Measurements from ENCODE around the gene AATK.

The AATK gene

DNA sequence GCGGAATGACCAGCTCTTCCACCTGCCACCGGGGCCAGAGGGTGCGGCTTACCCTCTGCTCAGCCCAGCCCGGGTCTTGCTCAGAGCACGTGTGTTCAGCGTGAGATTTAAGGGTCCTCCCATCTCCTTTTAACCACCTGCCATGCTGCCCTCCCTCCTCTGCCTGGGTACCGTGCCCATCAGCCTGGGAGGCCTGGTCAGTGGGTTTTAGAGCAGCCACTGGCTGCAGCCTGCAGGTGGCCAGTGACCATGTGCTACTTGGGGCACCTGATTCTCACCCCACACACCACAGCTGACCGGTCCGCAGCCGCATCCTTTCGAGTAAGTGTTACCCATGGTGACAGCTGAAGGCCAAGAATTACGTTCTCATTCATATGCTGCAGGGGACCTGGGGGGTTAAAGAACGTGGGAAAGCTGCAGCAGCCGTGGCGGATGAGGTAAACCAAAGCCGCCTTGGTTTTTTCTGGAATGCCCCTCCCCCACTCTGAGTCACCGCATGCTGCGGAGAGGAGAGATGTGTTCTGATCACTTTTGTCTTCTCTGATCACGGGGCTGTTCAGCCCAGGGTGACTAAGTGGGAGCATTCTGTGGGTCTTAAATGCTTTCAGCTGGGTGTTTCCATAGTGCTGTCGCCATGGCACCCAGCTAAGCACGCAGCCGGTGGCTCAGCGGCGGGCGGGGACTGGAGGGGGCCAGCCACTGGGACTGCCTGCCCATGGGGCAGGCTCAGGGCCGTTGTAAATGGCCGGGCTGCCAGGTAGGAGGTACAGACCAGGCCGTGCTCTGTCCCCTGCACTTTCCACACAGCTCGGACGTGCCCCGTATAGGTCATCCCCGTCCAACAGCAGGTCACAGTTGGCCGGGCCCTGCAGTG lies 71.3 kb downstream of the AATK start:
- Histone ChIP-seq H3K36me3 (ENCODE audit: control insufficient read depth in 2 of 2, insufficient read depth in 2 of 2, low read length in 2 of 2) (no peaks in the 10 kb centered on the region), H3K27me3 (ENCODE audit: control insufficient read depth in 2 of 2, insufficient read depth in 2 of 2, low read length in 2 of 2) (no peaks in the 10 kb centered on the region), H3K9ac (ENCODE audit: low read depth in 1 of 2, low read length in 2 of 2) (peak overlapping the region in 1 of 2 donors; percentile 38), H3K27ac (ENCODE audit: low read depth in 2 of 2, low read length in 2 of 2) (peak overlapping the region; percentile 58 to 63), H3K4me3 (ENCODE audit: low read length in 2 of 2) (peak overlapping the region in 1 of 2 donors; percentile 7), H3K4me1 (ENCODE audit: control insufficient read depth in 2 of 2, insufficient read depth in 2 of 2, low read length in 2 of 2) (peaks cover 23 to 29% of the 10 kb centered on the region in 2 donors), H3K9me3 (ENCODE audit: control insufficient read depth in 2 of 2, low read length in 2 of 2) (no peaks in the 10 kb centered on the region)

DNA sequence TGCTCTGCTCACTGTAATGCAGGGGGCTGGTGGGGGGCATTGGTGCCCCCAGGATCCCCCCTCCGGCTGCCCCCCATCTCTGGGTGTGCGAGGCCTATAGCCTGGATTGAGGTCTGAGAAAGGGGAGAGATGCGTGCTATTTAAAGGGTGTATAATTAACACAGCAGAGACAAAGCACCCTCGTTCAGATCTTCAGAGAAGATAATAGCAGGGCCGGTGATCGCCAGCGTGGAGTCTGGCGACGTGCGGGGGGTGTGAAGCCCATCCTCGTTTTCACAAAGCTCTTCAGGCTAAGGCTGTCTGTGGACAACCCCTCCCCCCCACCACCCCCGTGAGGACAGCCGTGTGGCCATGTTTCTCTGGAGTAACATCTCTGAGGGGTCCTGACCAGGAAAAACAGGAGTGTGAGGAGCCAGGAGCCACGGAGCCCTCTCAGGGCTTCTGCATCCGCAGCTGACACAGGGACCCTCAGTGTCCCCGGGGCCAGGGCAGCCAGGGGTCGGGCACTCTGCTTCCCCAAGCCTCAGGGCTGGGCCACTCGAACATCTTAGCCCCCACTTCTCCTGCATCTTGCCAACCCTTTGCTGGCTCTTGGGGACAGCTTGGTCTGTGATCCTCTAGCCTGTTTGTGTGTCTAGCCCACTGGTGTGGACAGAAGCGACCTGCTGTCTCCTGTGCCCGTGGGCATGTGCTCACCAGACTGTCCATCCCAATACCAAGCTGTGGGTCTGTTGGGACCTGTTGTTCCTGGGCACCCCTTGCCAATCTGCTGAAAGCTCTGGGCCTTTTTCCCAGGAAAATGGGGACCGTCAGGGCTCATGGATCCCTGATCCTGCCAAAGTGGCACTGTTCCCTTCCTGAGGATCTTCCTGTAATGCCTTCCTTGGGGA lies 72.2 kb downstream of the AATK start:
- Histone ChIP-seq H3K27me3 (ENCODE audit: control insufficient read depth in 2 of 2, insufficient read depth in 2 of 2, low read length in 2 of 2) (no peaks in the 10 kb centered on the region), H3K36me3 (ENCODE audit: control insufficient read depth in 2 of 2, insufficient read depth in 2 of 2, low read length in 2 of 2) (no peaks in the 10 kb centered on the region), H3K9ac (ENCODE audit: low read depth in 1 of 2, low read length in 2 of 2) (no peak overlapping the region), H3K4me3 (ENCODE audit: low read length in 2 of 2) (no peak overlapping the region), H3K4me1 (ENCODE audit: control insufficient read depth in 2 of 2, insufficient read depth in 2 of 2, low read length in 2 of 2) (peaks cover 23 to 29% of the 10 kb centered on the region in 2 donors), H3K9me3 (ENCODE audit: control insufficient read depth in 2 of 2, low read length in 2 of 2) (no peaks in the 10 kb centered on the region), H3K27ac (ENCODE audit: low read depth in 2 of 2, low read length in 2 of 2) (no peak overlapping the region)

DNA sequence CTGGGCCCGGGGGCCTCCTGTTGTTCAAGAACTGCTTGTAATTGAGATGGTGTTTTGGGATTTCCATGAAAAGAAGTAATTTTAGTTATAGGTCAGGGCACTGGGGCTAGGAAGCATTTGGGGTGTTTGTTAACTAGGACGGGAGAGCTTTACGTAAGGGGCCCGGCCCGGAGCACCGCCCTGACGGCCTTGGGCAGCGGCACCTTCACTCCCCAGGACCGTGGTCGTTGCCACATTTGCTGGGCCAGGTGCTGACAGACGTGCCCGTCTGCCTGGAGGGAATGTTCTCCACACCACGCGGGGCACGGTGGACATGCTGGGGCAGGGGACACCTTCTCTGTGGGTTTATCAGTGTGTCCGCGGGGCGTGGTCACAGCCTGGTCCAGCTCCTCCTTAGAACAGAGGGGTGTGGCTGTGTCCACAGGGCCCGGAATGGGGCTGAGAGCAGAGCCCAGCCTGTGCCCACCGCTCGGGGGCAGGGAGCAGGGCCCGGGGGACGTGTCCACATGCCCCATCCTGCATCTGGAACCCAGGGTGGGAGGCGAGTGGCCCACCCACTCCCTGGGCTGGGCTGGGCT lies 73.4 kb downstream of the AATK start:
- Histone ChIP-seq H3K27ac (ENCODE audit: low read depth in 2 of 2, low read length in 2 of 2) (no peak overlapping the region), H3K9me3 (ENCODE audit: control insufficient read depth in 2 of 2, low read length in 2 of 2) (no peaks in the 10 kb centered on the region), H3K4me3 (ENCODE audit: low read length in 2 of 2) (no peak overlapping the region), H3K36me3 (ENCODE audit: control insufficient read depth in 2 of 2, insufficient read depth in 2 of 2, low read length in 2 of 2) (no peaks in the 10 kb centered on the region), H3K27me3 (ENCODE audit: control insufficient read depth in 2 of 2, insufficient read depth in 2 of 2, low read length in 2 of 2) (no peaks in the 10 kb centered on the region), H3K4me1 (ENCODE audit: control insufficient read depth in 2 of 2, insufficient read depth in 2 of 2, low read length in 2 of 2) (peaks cover 21 to 25% of the 10 kb centered on the region in 2 donors), H3K9ac (ENCODE audit: low read depth in 1 of 2, low read length in 2 of 2) (peak overlapping the region in 1 of 2 donors; percentile 17)

DNA sequence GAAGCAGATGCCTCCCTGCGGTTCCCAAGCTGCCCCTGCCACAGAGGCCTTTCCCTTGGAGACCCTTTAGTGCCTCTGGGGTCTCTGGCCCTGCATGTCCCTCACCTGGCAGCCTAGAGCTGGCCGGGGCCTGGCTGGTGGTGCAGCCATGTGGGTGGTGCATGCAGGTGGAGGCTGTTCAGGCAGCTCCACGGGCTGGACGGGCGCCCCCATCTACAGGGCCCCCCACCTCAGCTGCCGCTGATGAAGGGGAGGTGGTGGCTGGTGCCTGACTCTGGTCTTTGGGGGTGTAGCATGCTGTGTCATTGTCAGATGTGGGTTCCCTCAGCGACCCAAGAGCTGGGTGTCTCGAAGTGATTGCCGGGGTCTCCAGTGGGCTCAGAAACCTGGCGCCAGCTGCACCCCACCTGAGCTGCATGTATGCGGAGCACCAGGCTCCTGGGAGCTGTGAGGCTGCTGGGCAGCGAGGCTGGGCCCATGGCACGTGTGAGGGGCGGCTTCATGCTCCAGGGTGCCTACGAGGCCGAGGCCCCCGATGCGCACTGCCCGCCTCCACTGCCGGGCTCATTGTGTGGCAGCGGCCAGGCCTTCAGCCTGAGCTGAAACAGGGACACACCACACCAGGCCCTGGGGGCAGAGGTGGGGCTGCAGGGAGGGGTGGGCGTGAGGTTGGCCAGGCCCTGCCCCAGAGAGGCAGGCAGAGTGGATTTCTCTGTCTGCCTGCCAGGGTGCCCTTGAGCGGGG lies 74.1 kb downstream of the AATK start:
- no peaks in the 10 kb centered on the region for H3K36me3 ChIP-seq (ENCODE audit: control insufficient read depth in 2 of 2, insufficient read depth in 2 of 2, low read length in 2 of 2)
- H3K4me1 ChIP-seq (ENCODE audit: control insufficient read depth in 2 of 2, insufficient read depth in 2 of 2, low read length in 2 of 2): peaks cover 23 to 26% of the 10 kb centered on the region in 2 donors
- H3K27me3 ChIP-seq (ENCODE audit: control insufficient read depth in 2 of 2, insufficient read depth in 2 of 2, low read length in 2 of 2): no peaks in the 10 kb centered on the region
- no peaks in the 10 kb centered on the region for H3K9me3 ChIP-seq (ENCODE audit: control insufficient read depth in 2 of 2, low read length in 2 of 2)
- no peak overlapping the region for H3K4me3 ChIP-seq (ENCODE audit: low read length in 2 of 2)
- H3K9ac ChIP-seq (ENCODE audit: low read depth in 1 of 2, low read length in 2 of 2): no peak overlapping the region
- no peak overlapping the region for H3K27ac ChIP-seq (ENCODE audit: low read depth in 2 of 2, low read length in 2 of 2)

DNA sequence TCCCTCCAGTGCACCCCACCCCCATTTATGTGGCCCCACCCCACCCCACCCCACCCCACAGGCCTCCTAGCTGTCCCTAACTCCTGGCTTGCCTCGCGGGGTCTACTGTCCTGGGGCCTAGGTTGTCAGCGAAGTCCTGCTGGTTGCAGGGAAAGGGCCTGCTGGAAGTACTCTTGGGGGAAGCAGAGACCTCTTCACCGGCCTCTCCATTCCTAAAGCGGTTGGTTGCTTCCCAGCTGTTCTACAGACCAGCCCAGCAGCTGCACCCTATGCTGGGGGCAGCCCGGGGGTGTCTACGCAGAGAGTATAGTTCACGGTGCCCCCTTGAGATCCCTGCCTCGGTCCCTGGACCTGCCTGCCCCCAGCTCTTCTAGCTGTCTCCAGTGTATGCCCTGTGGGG lies 74.9 kb downstream of the AATK start:
- H3K36me3 ChIP-seq (ENCODE audit: control insufficient read depth in 2 of 2, insufficient read depth in 2 of 2, low read length in 2 of 2): no peaks in the 10 kb centered on the region
- no peak overlapping the region for H3K4me3 ChIP-seq (ENCODE audit: low read length in 2 of 2)
- H3K4me1 ChIP-seq (ENCODE audit: control insufficient read depth in 2 of 2, insufficient read depth in 2 of 2, low read length in 2 of 2): peaks cover 25% of the 10 kb centered on the region in 2 donors
- no peak overlapping the region for H3K9ac ChIP-seq (ENCODE audit: low read depth in 1 of 2, low read length in 2 of 2)
- no peaks in the 10 kb centered on the region for H3K27me3 ChIP-seq (ENCODE audit: control insufficient read depth in 2 of 2, insufficient read depth in 2 of 2, low read length in 2 of 2)
- H3K9me3 ChIP-seq (ENCODE audit: control insufficient read depth in 2 of 2, low read length in 2 of 2): no peaks in the 10 kb centered on the region
- no peak overlapping the region for H3K27ac ChIP-seq (ENCODE audit: low read depth in 2 of 2, low read length in 2 of 2)

DNA sequence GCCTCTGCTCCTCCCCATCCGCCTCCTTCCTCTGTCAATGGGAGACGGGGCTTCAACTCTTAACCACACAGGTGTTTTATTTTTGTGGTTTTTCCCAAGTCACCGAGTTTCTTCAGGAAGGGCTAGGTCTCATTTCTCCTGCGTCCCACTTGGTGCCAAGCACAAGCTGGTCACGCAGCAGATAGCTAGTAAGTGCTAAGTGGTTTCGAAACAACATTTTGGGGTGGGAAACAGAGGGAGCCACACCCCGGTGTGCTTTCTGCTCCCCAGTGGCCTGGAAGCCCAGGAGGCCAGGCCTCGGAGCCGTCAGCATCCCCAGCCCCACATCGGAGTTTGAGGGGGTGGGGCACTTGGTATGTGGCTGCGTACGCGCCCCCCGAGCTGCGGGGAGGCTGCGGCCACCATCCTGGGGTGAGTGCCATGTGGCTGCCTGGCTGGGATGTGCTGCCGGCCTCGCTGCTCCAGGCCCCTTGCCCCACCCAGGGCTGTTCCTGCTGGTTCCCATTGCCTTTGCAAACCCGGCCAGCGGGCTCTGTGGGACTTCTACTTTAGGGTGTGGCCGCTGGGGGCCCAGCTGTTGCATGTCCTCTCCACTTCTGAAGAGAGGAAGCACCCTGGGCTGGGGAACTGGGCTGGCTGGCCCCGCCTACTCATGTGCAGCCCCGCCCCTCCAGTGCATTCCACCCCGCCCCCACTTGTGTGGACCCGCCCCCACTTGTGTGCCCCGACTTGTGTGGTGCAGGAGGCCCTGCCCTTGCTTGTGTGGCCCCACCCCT lies 75.5 kb downstream of the AATK start:
- Histone ChIP-seq H3K36me3 (ENCODE audit: control insufficient read depth in 2 of 2, insufficient read depth in 2 of 2, low read length in 2 of 2) (no peaks in the 10 kb centered on the region), H3K27ac (ENCODE audit: low read depth in 2 of 2, low read length in 2 of 2) (peak overlapping the region in 1 of 2 donors; percentile 16)

DNA sequence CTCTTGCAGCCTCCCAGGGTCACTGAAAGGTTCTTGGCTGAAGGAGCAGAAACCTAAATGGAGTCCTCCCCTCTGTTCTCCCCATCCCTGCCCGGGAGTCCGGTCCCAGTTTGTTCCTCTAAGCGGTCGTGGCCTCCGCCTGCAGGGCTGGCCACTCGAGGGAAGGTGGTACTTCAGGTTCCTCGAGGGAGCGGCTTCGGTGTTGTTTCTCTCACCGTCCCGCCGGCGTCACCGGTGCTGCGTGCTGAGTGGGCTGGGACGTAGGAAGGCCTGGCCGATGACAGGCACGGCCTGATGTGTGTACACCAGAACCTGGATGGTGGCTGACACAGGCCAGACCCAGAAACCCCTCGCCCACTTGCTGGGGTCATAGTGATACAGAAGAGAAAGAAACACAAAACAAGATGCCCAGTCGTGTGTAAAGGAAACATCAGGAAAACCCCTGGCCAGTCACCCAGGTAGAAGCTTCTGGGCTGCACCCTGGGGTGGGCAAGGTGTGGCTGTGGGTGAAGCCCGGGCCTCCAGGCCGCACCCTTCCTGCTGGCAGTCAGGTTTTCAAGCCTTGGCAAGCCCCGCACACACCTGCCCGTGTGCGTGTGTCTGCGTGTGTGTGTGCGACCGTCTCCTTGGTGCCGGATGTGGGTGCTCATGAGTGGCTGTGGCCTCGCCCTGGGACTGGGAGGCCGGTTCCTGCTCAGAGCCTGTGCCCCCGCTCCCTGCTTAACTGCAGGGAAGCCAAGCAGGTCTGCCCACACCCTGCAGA lies 79.1 kb downstream of the AATK start:
- H3K27ac ChIP-seq (ENCODE audit: low read depth in 2 of 2, low read length in 2 of 2): no peak overlapping the region
- no peaks in the 10 kb centered on the region for H3K36me3 ChIP-seq (ENCODE audit: control insufficient read depth in 2 of 2, insufficient read depth in 2 of 2, low read length in 2 of 2)
- no peaks in the 10 kb centered on the region for H3K9me3 ChIP-seq (ENCODE audit: control insufficient read depth in 2 of 2, low read length in 2 of 2)
- no peaks in the 10 kb centered on the region for H3K27me3 ChIP-seq (ENCODE audit: control insufficient read depth in 2 of 2, insufficient read depth in 2 of 2, low read length in 2 of 2)
- peaks cover 10 to 13% of the 10 kb centered on the region in 2 donors for H3K4me1 ChIP-seq (ENCODE audit: control insufficient read depth in 2 of 2, insufficient read depth in 2 of 2, low read length in 2 of 2)
- H3K9ac ChIP-seq (ENCODE audit: low read depth in 1 of 2, low read length in 2 of 2): peak overlapping the region in 1 of 2 donors; percentile 27
- no peak overlapping the region for H3K4me3 ChIP-seq (ENCODE audit: low read length in 2 of 2)

More for the DNA sequence above, 75.5 kb downstream of the AATK start:
- Histone ChIP-seq H3K9ac (ENCODE audit: low read depth in 1 of 2, low read length in 2 of 2) (no peak overlapping the region), H3K4me1 (ENCODE audit: control insufficient read depth in 2 of 2, insufficient read depth in 2 of 2, low read length in 2 of 2) (peaks cover 23% of the 10 kb centered on the region in 2 donors), H3K27me3 (ENCODE audit: control insufficient read depth in 2 of 2, insufficient read depth in 2 of 2, low read length in 2 of 2) (no peaks in the 10 kb centered on the region), H3K4me3 (ENCODE audit: low read length in 2 of 2) (no peak overlapping the region), H3K9me3 (ENCODE audit: control insufficient read depth in 2 of 2, low read length in 2 of 2) (no peaks in the 10 kb centered on the region)

DNA sequence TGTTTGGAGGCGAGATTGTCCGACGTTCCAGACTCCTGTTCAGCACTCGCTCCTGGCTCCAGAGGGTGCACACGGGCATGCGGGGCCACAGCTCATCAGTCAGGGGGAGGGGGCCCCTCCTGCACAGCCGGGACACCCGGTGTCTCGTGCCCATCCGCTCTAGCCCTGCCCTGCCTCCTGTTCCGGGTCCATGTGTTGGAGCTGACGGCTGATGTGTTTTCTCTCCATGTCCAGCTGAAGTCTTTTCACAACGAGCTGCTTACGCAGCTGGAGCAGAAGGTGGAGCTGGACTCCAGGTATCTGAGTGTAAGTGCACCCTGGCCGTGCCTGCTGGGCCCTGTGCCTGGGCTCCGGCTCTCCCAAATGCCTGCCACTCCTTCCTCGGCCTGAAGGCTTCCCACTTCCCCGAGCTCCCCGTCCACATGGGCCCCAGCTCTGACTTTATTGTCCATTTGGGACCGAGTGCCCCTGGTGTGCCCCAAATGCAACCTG lies 80.6 kb downstream of the AATK start:
- H3K9ac ChIP-seq (ENCODE audit: low read depth in 1 of 2, low read length in 2 of 2): no peak overlapping the region
- no peaks in the 10 kb centered on the region for H3K27me3 ChIP-seq (ENCODE audit: control insufficient read depth in 2 of 2, insufficient read depth in 2 of 2, low read length in 2 of 2)
- H3K4me3 ChIP-seq (ENCODE audit: low read length in 2 of 2): no peak overlapping the region
- peaks cover 7 to 11% of the 10 kb centered on the region in 2 donors for H3K4me1 ChIP-seq (ENCODE audit: control insufficient read depth in 2 of 2, insufficient read depth in 2 of 2, low read length in 2 of 2)
- no peaks in the 10 kb centered on the region for H3K9me3 ChIP-seq (ENCODE audit: control insufficient read depth in 2 of 2, low read length in 2 of 2)
- H3K27ac ChIP-seq (ENCODE audit: low read depth in 2 of 2, low read length in 2 of 2): no peak overlapping the region
- no peaks in the 10 kb centered on the region for H3K36me3 ChIP-seq (ENCODE audit: control insufficient read depth in 2 of 2, insufficient read depth in 2 of 2, low read length in 2 of 2)
